NK-92 (cell line): ENCODE measurements around the gene ZDHHC21.

ENCODE experiments used
- DNase-seq: peaks from one replicate; lab custom pipeline; 2025; ENCODE audit not compliant: unreplicated experiment; lab: John Stamatoyannopoulos, UW

ZDHHC21 gene

GRCh38 chr9:14618836-14619420 lies 74.3 kb downstream of the ZDHHC21 start:
- DNase-seq = no peak

- DNase-seq = no peak
Measured at GRCh38 chr9:14616188-14616982, 76.8 kb downstream of the ZDHHC21 start.

GRCh38 chr9:14608540-14608939 lies 84.7 kb downstream of the ZDHHC21 start:
- DNase-seq = no peak

- no peak for DNase-seq
Measured at GRCh38 chr9:14597171-14597799, 95.9 kb downstream of the ZDHHC21 start.

GRCh38 chr9:14593406-14593805 lies 99.8 kb downstream of the ZDHHC21 start:
- DNase-seq = no peak

- no peak for DNase-seq
Measured at GRCh38 chr9:14591411-14591810, 101.8 kb downstream of the ZDHHC21 start.

GRCh38 chr9:14585730-14586473 lies 107.3 kb downstream of the ZDHHC21 start:
- DNase-seq = no peak

GRCh38 chr9:14584571-14584970 lies 108.7 kb downstream of the ZDHHC21 start:
- no peak for DNase-seq

- DNase-seq = no peak
Measured at GRCh38 chr9:14578030-14578429, 115.2 kb downstream of the ZDHHC21 start.

- DNase-seq = no peak
Measured at GRCh38 chr9:14574173-14574572, 119.1 kb downstream of the ZDHHC21 start.

GRCh38 chr9:14573319-14573718 lies 119.9 kb downstream of the ZDHHC21 start:
- no peak for DNase-seq

- DNase-seq = no peak
Measured at GRCh38 chr9:14565352-14566016, 127.7 kb downstream of the ZDHHC21 start.

GRCh38 chr9:14563902-14564624 lies 129.2 kb downstream of the ZDHHC21 start:
- no peak for DNase-seq

GRCh38 chr9:14561929-14562405 lies 131.3 kb downstream of the ZDHHC21 start:
- DNase-seq = no peak
